Peyer's patch (tissue), 4 donors: ENCODE measurements around the gene CSDE1. TPM values are rescaled to one million over a fixed set of nuclear protein-coding genes. Genes with fewer than 3 reads are reported as not detected.

Source experiments
- DNase-seq, 3 donors: peaks; one replicate each; pipeline ENCODE4 v3.0.0-alpha.2; 2017 to 2019
- H3K27ac ChIP-seq, 4 donors: fragments of 200-600 bp; sonication (generic); one replicate each; pipeline ENCODE4 v1.5.1; 2016 to 2019
- H3K27me3 ChIP-seq, 2 donors: fragments of 200-600 bp; sonication (generic); one replicate each; pipeline ENCODE4 v1.5.1; 2019
- H3K36me3 ChIP-seq, 3 donors: fragments of 200-600 bp; sonication (generic); one replicate each; pipeline ENCODE4 v1.5.1; 2016 to 2019
- H3K4me1 ChIP-seq, 4 donors: fragments of 200-600 bp; sonication (generic); one replicate each; pipeline ENCODE4 v1.5.1; 2016 to 2019
- H3K4me3 ChIP-seq, 4 donors: fragments of 200-600 bp; sonication (generic); 1 replicate in 3 of 4; 2 replicates in 1 of 4; pipeline ENCODE4 v1.5.1; 2016 to 2019; ENCODE audit warnings: mild to moderate bottlenecking in 1 of 4
- H3K9me3 ChIP-seq, 4 donors: fragments of 200-600 bp; sonication (generic); one replicate each; pipeline ENCODE4 v1.5.1; 2016 to 2019; ENCODE audit warnings: mild to moderate bottlenecking in 1 of 4
- CTCF ChIP-seq, 6 experiments: fragments of 450-650 bp in 4 of 6; fragments of 200-600 bp in 2 of 6; sonication (generic) in 1 of 6; IDR thresholded peaks; one replicate each; pipeline ENCODE4 v1.5.1; 2017 to 2019; ENCODE audit warnings: antibody characterized with exemption in 6 of 6, mild to moderate bottlenecking in 3 of 6, moderate library complexity in 1 of 6
- POLR2A ChIP-seq, 2 donors: fragments of 450-650 bp; IDR thresholded peaks; one replicate each; pipeline ENCODE4 v1.5.1; 2017; ENCODE audit warnings: antibody characterized with exemption in 2 of 2, mild to moderate bottlenecking in 2 of 2, moderate library complexity in 2 of 2
- total RNA-seq, 4 donors: library from RNA; depleted of rRNA; stranded (reverse); fragments of >200 nt; gene quantifications; one replicate each; pipeline ENCODE4 v1.1.0, GENCODE V29; 2016

CSDE1 gene
- total RNA-seq, 4 donors from 2014 or later: 292 to 374 (median 333) TPM

GRCh38 chr1:114753143-114753542, 4.6 kb downstream of the CSDE1 start:
- no peaks in the 10 kb centered on the region for H3K9me3 ChIP-seq
- H3K27me3 ChIP-seq: no peaks in the 10 kb centered on the region
- no peak for DNase-seq
- H3K27ac ChIP-seq: no peak overlapping the region
- peaks cover 0 to 17% (median 0%) of the 10 kb centered on the region in 3 donors for H3K36me3 ChIP-seq
- peaks cover 0 to 72% (median 33%) of the 10 kb centered on the region in 4 donors for H3K4me1 ChIP-seq
- H3K4me3 ChIP-seq: no peak overlapping the region
- TF ChIP-seq POLR2A (IDR thresholded peaks at IDR 0.05): no peak

- peaks cover 0 to 60% (median 28%) of the 10 kb centered on the region in 4 donors for H3K4me1 ChIP-seq
- no peaks in the 10 kb centered on the region for H3K27me3 ChIP-seq
- no peak overlapping the region for H3K4me3 ChIP-seq
- no peak for DNase-seq
- TF ChIP-seq CTCF (IDR thresholded peaks at IDR 0.05) (no peak), POLR2A (IDR thresholded peaks at IDR 0.05) (no peak)
- H3K27ac ChIP-seq: no peak overlapping the region
- no peaks in the 10 kb centered on the region for H3K9me3 ChIP-seq
- H3K36me3 ChIP-seq: peaks cover 0 to 34% (median 0%) of the 10 kb centered on the region in 3 donors
Measured at GRCh38 chr1:114750780-114751179, 7.0 kb downstream of the CSDE1 start.

- Histone ChIP-seq H3K9me3 (no peaks in the 10 kb centered on the region), H3K4me1 (peaks cover 0 to 50% (median 24%) of the 10 kb centered on the region in 4 donors), H3K27ac (no peak overlapping the region), H3K4me3 (no peak overlapping the region), H3K36me3 (peaks cover 0 to 37% (median 0%) of the 10 kb centered on the region in 3 donors), H3K27me3 (no peaks in the 10 kb centered on the region)
- no peak for TF ChIP-seq POLR2A (IDR thresholded peaks at IDR 0.05)
- DNase-seq: no peak
Measured at GRCh38 chr1:114749835-114750234, 7.9 kb downstream of the CSDE1 start.

- no peak overlapping the region for H3K4me3 ChIP-seq
- no peaks in the 10 kb centered on the region for H3K27me3 ChIP-seq
- H3K36me3 ChIP-seq: peaks cover 0 to 59% (median 0%) of the 10 kb centered on the region in 3 donors
- no peak for DNase-seq
- H3K9me3 ChIP-seq: no peaks in the 10 kb centered on the region
- no peak overlapping the region for H3K27ac ChIP-seq
- TF ChIP-seq POLR2A (IDR thresholded peaks at IDR 0.05): no peak
- no peak for TF ChIP-seq CTCF (IDR thresholded peaks at IDR 0.05)
- H3K4me1 ChIP-seq: peaks cover 0 to 21% (median 10%) of the 10 kb centered on the region in 4 donors
Measured at GRCh38 chr1:114746450-114747121, 11.2 kb downstream of the CSDE1 start.

- DNase-seq: no peak
- Histone ChIP-seq H3K27me3 (no peaks in the 10 kb centered on the region), H3K4me1 (peaks cover 0 to 10% (median 3%) of the 10 kb centered on the region in 4 donors), H3K4me3 (no peak overlapping the region), H3K36me3 (peaks cover 0 to 59% (median 0%) of the 10 kb centered on the region in 3 donors), H3K9me3 (no peaks in the 10 kb centered on the region), H3K27ac (no peak overlapping the region)
- no peak for TF ChIP-seq POLR2A (IDR thresholded peaks at IDR 0.05)
- TF ChIP-seq CTCF (IDR thresholded peaks at IDR 0.05): no peak
Measured at GRCh38 chr1:114745291-114745690, 12.5 kb downstream of the CSDE1 start.

- Histone ChIP-seq H3K4me1 (peaks cover 0 to 4% (median 0%) of the 10 kb centered on the region in 4 donors), H3K36me3 (peaks cover 0 to 62% (median 0%) of the 10 kb centered on the region in 3 donors), H3K27ac (no peak overlapping the region), H3K9me3 (no peaks in the 10 kb centered on the region), H3K27me3 (no peaks in the 10 kb centered on the region), H3K4me3 (no peak overlapping the region)
- DNase-seq: no peak
- TF ChIP-seq CTCF (IDR thresholded peaks at IDR 0.05): no peak
- TF ChIP-seq POLR2A (IDR thresholded peaks at IDR 0.05): no peak
Measured at GRCh38 chr1:114741963-114742746, 15.6 kb downstream of the CSDE1 start.
